Stimulated activated CD8-positive, alpha-beta memory T cell treated with anti-CD3 and anti-CD28 coated beads, Interleukin-12 subunit alpha, Interleukin-12 subunit beta, amount 100 ng/mL, for 24 hours (primary cell): ENCODE measurements around the gene GRIN2A.

ENCODE experiments used
- DNase-seq: peaks from one replicate; pipeline ENCODE4 v3.0.0-alpha.2; 2020; ENCODE audit errors: extremely low read depth

The GRIN2A gene

GRCh38 chr16:9859701-9860327 lies 322.4 kb downstream of the GRIN2A start:
- DNase-seq, result no peak

GRCh38 chr16:9854675-9855074 lies 327.6 kb downstream of the GRIN2A start:
- no peak for DNase-seq

- DNase-seq, result no peak
Observed at GRCh38 chr16:9852003-9852402, 330.2 kb downstream of the GRIN2A start.

- no peak for DNase-seq
Observed at GRCh38 chr16:9850817-9851216, 331.4 kb downstream of the GRIN2A start.

GRCh38 chr16:9849697-9850245 lies 332.5 kb downstream of the GRIN2A start:
- DNase-seq, result no peak

- no peak for DNase-seq
Observed at GRCh38 chr16:9847146-9847545, 335.1 kb downstream of the GRIN2A start.

GRCh38 chr16:9846362-9847099 lies 335.7 kb downstream of the GRIN2A start:
- DNase-seq, result no peak

- DNase-seq, result no peak
Observed at GRCh38 chr16:9845661-9846361, 336.4 kb downstream of the GRIN2A start.

GRCh38 chr16:9844361-9844760 lies 337.9 kb downstream of the GRIN2A start:
- DNase-seq, result no peak

- no peak for DNase-seq
Observed at GRCh38 chr16:9843424-9844018, 338.7 kb downstream of the GRIN2A start.

- DNase-seq, result no peak
Observed at GRCh38 chr16:9840761-9841665, 341.2 kb downstream of the GRIN2A start.

GRCh38 chr16:9837481-9837880 lies 344.7 kb downstream of the GRIN2A start:
- DNase-seq, result no peak

GRCh38 chr16:9836118-9836736 lies 346.0 kb downstream of the GRIN2A start:
- DNase-seq, result no peak

- no peak for DNase-seq
Observed at GRCh38 chr16:9827062-9827752, 355.0 kb downstream of the GRIN2A start.

- no peak for DNase-seq
Observed at GRCh38 chr16:9826656-9827055, 355.6 kb downstream of the GRIN2A start.

- DNase-seq, result no peak
Observed at GRCh38 chr16:9824200-9825068, 357.8 kb downstream of the GRIN2A start.

- DNase-seq, result no peak
Observed at GRCh38 chr16:9823510-9823909, 358.7 kb downstream of the GRIN2A start.

GRCh38 chr16:9821970-9822369 lies 360.3 kb downstream of the GRIN2A start:
- DNase-seq, result no peak

- DNase-seq, result no peak
Observed at GRCh38 chr16:9821331-9821730, 360.9 kb downstream of the GRIN2A start.
